Stimulated activated CD8-positive, alpha-beta memory T cell treated with anti-CD3 and anti-CD28 coated beads, Interleukin-12 subunit alpha, Interleukin-12 subunit beta, amount 100 ng/mL, for 4 hours (primary cell): ENCODE measurements around the gene MYO1D.
"Not testable (repeated sequence)": the region's sequence is repeated elsewhere in the genome, so short reads cannot be mapped to it uniquely, and the experiment has no call there.

Experiments used
- DNase-seq: peaks from one replicate; pipeline ENCODE4 v3.0.0-alpha.2; 2020; ENCODE audit warnings: low read depth

MYO1D gene

DNA sequence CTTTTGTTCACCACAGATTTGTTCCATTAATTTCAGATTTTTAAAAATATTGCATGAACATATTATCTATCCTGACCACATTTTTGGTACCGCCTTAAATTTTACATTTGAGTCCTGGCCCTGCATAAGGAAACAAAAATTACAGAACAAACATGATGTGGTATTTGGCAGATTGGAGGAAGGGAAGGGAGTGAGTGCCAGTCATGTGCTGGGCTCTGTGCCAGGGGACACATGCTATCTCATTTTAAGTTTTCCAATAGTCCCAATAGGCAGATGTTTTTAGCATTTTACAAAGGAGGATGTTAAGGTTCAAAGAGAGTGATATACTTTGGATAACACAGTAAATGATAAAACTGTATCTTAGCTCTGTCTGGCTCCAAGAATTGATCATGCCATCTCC is 205.0 kb downstream of the MYO1D start:
- DNase-seq, result no peak

DNA sequence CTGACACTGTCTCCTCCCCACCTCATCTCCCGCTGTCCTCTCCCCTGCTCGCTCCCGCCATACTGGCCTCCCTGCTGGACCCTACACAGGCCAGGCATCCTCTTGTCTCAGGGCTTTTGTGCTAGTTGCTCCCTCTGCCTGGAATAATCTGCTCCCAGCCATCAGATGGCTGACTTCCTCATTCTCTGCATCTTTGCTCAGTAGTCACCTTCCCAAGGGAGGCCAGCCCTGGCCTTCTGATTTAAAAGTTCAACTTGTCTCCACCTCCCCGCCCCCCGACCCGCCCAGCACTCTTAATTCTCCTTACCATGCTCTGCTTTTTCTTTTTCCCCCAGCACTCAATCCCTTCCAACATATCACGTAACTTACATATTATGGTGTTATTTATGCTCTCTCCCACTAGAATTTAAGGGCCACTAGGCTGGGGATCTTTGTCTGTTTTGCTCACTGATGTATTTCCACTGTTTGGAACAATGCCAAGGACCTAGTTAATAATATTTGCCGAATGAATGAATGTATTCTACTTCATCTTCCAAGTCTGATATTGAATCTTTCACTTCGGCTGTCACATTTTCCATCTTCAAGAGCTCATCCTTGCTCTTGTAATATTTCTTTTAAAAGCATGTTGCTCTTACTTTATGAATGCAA is 211.9 kb downstream of the MYO1D start:
- no peak for DNase-seq

DNA sequence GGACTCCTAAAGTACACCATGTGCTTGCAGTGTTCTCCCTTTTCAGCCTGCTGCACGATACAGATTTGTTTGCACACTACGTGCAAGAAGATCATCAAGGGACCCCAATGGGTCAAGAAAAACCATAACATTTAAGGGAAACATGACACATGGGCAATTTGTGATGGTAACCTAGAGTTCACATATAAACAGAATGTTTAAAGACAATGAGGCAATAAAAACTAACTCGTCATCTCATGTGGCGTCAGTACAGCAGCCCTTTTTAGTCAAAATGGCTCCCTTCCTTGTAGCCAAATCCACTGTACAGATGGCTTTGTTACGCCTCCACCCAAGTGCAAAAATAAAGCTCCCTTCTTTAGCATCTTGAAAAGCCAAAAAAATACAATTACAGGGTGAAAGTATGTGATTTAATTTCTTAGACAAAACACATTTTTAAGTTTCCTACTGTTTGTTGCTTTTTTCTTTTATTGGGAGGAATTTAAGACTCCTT is 216.4 kb downstream of the MYO1D start:
- DNase-seq, result no peak

DNA sequence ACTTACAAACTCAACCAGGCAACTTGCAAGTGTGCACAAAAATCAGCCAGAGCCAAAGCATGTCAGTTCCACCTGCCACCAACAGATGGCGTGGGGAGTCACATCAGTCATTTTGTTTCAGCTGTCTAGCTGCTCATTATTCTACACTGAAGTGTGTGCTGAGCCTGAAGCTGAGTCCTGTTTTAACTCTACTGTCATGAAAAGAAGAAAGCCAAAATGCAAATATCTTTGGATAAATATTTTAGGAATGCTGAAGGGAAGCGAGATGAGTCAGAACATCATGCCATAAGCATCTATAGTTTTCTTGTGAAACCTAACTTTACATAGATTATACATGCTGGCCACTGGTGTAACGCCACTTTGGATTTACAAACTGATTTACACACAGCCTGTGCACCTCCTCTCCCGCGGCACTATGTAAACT is 217.5 kb downstream of the MYO1D start:
- DNase-seq, result peak; percentile 28

DNA sequence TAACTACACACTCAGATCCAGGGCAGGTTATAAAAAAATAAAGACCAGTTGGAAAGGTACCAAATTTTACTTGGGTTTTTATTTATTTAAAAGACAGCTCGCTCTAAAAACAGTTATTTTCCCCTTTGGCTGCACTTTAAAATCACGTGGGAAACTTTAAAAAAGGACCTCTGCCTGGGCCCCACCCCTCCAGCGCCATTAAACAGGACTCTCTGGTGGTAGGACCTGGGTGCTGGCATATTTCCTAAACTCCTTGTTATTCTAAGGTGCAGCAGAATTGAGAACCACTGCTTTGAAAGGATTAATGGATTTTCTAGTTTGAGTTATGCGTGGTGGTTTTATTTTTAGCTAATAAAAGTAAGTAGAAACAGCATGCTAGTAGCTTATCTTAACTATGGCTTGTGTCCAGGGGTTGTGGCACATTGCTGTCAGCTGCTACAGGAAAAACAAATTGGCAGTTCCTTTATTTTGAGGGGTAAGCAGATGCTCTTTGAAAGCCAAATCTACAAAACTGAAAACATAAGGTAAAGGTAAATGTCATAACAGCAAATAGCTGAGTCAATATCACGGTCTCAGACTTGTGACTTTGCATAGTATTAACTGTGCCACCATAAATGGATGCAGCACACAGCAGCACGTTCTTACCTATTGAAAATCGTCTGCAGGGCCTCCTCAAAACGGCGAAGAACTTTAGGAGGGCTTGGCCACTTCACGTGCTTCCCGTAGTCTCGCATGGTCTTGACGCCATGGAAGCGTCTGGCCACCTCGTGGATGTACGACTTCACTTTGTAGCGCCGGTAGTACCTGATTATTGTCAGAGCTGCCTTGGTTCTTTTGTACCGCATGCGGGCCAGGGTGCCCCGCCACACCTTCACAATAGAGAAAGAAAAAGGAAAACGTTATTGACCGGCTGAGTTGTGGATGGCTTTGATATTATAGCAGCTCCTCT is 218.2 kb downstream of the MYO1D start:
- no peak for DNase-seq

DNA sequence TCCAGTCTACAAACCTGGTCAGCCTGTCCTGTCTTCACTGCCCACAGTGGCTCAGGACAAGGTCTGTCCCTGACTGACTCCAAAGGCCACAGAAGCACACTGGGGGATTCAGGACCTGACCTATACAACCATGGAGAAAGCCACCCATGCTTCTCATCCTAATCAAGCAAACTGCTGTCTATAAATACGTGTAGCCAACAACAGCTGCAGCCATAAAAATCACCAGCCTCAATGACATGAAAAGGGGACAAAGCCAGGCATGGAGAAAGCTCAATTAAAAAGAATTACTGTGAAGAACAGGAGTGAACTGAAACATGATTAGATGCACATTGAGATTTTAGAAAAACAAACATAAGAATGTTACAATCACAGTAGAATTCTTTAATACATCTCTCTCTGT is 220.0 kb downstream of the MYO1D start:
- no peak for DNase-seq

DNA sequence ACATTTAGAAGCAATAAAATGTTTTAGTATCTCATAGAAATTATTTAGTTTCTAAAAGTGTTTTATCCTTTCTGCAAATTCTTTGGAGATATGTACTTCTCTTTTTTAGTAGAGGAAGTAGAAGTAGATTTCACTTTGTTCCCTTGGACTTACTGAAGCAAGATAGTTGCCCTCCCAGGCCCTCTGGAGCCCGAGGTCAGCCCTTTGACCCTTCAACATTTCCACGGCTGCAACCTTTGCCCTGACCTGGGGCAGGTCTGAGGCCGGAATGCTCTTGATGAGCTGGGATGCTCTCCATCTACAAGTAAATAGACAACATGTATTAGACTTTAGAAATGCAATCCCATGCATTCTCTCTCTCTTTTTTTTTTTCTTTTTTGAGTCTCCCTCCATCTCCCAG is 222.6 kb downstream of the MYO1D start:
- no peak for DNase-seq

DNA sequence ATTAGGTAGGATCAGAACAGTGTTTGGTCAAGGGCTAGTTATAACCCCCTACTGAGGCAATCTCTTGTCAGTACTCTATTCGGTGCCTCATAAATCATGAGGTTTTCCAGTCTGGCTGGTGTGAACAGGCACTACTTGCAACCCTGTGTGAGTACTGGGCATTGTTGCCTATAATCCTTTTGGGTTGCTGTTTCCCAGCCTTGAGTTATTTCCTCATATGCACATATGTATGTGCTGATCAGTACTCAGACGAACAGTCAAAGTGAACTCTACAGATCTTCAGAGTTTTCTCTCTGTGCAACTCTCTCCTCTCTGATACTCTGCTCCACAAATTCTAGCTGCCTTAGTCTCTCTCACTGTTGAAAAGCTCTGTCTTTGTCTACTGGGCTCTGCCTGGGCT is 225.8 kb downstream of the MYO1D start:
- DNase-seq, result no peak

DNA sequence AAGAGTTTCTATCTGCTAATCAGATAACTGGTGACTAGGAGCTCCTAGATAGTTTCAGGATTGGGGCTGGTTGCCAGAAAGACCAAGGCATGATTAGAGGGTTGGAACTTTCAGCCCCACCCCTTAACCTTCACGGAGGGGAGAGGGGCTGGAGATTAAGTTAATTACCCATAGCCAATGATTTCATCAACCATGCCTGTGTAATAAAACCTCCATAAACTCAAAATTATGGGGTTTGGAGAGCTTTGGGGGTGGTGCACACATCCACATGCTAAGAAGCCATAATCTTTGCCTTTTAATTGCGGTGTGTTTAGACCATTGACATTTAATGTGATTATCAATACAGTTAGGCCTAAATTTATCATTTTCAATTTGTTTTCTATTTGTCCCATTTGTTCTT is 228.5 kb downstream of the MYO1D start:
- no peak for DNase-seq

DNA sequence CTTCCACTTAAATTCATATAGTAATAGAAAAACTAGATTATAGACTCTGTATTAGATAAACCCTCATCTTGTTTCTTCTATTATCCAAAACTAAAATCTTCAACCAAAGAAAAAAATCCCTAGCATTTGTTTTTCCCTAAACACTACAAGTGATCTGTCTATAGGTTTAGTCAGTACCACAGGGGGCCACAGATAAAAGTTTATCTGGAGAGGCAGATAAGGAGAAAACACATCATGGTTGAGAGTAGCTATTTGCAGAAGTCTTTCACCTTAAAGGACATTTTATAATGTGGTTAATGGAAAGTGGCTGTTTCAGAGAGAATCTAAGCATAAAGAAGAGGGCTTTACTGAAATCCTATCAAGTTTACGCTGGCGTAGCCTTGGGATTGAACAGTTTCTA is 230.0 kb downstream of the MYO1D start:
- no peak for DNase-seq

DNA sequence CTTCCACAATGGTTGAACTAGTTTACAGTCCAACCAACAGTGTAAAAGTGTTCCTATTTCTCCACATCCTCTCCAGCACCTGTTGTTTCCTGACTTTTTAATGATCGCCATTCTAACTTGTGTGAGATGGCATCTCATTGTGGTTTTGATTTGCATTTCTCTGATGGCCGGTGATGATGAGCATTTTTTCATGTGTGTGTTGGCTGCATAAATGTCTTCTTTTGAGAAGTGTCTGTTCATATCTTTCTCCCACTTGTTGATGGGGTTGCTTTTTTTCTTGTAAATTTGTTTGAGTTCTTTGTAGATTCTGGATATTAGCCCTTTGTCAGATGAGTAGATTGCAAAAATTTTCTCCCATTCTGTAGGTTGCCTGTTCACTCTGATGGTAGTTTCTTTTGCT is 235.4 kb downstream of the MYO1D start:
- DNase-seq, result not testable (repeated sequence)

DNA sequence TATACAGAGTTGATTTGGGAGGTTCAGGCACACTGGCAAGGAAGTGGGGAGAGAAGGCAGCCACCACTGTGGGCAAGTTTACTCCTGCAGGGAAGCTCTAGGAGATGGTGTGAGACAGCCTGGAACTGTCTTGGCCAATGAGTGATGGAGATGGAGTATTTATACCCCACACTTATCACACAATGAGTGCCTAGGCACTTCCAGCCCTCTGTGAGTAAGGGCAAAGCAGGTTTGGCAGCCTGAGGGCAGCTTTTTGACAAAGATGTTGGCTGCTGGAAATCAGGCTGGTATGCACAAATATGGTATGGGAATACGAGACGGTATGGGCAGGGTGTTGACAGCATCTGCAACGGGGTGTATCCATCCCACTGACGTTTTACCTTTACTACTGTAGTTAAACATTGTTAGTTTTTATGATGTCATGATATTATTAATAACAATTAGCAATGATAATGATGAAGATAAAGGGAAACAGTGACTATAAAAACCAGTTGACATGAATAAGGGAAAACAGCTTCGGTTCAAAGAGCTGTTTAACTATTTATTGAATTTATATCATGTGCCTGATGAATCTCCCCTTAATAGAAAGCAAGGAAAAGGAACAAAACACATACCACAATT is 240.2 kb downstream of the MYO1D start:
- DNase-seq, result no peak

DNA sequence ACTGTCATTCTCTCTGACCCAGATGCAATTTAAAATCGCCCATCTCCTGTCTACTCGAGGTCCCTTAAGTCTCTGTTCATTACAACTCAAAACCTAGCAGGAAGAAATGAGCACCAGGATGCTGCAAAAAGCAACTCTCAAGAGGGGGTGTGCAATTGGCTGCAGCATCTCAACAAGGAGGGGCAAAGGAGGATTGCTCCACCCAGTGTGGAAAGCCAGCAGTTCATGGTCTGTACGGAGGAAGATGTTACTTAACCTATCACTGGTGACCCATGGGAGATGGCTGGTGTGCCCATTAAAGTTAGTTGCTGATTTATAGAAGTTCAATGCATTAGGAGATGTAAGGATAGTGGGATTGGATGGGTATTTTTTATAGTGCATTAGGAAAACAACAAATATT is 242.8 kb downstream of the MYO1D start:
- DNase-seq, result no peak

DNA sequence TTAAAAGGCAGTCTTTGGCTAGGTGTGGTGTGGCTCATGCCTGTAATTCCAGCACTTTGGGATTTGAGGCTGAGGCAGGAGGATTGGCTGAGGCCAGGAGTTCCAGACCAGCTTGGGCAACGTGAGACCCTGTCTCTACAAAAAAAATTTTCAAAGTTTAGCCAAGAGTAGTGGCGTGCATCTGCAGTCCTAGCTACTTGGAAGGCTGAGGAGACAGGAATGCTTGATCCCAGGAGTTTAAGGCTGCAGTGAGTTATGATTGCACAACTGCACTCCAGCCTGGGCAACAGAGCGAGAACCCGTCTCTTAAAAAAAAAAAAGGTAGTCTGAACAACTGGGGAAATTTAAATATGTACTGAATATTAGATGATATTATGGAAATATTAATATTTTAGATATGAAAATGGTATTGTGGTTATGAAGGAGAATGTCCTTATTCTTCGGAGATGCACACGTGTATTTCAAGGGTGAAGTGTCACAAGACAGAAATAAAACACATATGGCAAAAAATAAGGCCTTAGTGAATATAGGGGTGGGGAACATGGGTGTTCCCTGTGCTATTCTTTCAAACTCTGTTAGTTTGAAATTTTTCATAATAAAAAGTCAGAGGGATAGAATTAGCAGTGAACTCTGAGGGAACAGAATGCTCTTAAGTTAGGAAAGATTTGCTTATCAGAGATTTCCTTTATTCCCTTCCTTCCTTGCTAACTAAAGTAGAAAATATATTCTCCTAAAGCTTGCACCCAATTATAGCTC is 245.4 kb downstream of the MYO1D start:
- no peak for DNase-seq

DNA sequence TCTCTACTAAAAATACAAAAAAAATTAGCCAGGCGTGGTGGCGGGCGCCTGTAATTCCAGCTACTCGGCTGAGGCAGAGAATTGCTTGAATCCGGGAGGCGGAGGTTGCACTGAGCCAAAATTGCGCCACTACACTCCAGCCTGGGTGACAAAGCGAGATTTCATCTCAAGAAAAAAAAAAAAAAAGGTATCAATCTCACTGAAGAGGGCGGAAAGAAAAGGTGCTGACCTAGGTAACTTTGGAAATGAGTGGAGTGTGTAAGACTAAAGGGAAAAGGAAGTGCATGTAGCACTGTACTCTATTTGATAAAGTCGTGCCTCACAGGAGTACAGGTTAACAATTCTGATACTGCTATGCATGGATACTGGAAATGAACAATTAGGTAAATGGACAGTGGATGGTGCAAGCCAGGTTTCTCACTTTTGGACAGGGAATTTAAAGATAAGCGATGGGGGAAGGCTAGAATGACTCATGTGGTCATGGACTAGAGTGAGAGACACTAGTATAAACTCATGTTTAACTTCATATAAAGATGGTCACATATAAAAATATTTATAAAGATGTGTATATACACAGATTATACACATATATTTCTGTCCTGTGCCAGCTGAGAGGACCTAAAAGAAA is 247.2 kb downstream of the MYO1D start:
- DNase-seq, result no peak

DNA sequence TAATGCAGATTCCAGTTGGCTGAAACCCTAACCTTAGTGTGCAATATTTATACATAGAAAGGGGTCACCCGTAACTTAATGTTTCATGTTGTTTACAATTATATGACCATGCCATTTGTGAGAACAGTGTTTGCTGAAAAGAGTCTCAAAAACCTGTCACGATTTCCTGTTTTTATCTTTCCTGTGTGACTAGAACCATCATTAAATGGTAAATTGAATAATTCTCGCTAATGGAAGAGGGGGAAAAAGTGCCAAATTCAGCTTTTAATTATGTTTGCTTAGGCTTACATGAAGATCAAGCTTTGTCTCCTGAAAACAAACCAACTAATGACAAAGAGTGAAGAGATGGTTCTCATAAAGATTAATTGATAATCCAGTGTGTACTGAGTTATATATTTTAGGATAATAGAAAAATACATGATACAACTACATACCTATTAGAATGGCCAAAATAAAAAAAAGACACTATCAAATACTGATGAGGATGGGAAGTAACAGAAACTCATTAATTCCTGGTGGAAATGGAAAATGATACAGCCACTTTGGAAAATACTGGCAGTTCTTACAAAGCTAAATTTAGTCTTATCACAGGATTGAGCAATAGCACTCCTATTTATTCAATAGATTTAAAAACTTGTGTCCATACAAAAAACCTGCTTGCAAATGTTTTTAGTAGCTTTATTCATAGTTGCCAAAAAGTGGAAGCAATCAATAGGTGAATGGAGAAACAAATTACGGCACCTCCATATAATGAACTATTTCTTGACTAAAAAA is 248.5 kb downstream of the MYO1D start:
- no peak for DNase-seq

DNA sequence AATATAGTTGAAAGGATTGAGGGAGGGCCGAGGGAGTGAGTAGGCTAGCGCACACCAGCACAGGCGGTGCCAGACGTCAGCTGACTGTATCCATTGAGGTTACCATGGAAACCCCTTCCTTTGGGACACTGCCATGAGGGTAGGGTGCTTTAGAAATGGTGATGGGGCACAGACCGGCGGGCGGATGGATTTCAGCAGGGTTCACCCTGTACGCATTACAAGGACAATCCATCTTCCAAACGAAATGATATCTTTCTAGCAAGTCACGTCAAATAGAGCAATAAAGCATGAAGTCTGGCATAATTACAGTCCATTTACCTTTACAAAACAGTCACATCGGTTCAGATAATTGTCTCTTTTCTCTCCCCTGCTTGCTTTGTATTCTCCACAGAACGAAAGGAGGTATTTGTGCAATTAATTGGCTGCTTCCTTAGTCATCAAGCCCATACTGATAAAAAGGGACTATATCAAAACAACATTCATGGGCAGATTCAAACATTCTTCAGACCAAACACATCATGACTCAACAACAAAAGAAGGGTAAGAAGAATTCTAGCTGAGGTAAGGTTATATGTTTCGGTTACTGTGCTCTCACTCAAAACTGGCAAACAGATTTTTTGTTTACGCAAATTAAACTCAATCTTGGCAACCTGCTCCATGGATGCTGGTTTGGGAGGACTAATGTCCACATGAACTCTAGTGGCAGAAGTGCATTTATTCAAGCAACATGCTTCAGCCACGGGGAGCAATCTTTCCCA is 249.5 kb downstream of the MYO1D start:
- no peak for DNase-seq

DNA sequence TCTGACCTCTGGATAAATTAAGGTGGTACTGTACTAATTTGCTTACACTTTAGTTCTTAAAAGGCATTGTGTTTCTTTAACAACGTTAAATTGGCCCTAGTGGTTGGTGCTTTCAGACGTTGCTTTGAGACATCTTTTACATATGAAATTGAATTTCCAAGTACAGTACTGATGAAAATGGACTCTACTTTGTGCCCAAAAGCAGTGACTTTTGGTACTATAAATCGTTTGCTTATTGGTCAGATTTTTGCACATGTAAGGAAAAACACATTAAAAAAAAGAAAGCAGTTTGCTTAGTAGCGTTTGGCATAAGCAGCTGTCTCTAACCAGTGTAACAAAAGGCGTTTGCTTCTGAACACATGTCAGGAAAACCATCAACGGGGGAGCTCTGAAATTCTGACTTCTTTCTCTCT is 250.5 kb downstream of the MYO1D start:
- no peak for DNase-seq

DNA sequence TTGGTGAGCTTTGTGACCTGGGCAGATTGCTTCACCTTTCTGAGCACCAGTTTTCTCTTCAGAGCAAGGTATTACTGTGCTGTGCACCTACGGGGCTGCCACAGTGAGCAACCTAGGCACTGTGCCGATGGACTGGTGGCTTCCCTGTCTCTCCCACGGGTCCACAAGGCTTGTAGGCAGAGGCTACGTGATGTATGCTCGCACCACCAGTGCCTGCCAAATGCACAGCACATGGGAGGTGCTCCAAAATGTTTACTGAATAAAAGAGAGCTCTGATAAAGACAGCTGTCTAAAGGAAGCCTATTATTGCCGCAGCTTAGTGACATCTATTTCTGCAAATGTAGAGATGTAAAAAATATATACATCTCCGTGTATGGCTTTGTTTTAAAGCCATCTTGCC is 251.0 kb downstream of the MYO1D start:
- DNase-seq, result no peak

DNA sequence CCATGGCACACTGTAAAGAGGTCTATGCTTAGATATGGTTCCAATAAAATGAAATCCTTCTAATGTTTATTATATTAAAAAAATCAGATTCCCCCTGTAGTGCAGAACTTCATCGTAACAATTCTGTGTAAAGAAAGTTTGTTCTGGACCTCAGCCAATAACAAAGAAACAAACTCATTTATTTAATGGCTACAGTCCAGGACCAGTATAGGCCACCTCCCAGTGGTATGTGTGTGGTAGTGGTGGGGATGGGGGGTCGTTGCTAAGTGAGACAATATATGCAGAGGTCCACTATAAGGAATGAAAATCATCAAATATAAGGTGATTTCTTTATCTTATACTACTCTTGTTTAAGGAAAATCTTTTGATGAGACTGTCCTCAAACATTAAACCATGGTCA is 253.7 kb downstream of the MYO1D start:
- DNase-seq, result no peak
